Lower lobe of right lung (tissue), 2 donors: ENCODE results near the gene PDE4D. TPM values are rescaled to one million over a fixed set of nuclear protein-coding genes. Genes with fewer than 3 reads are reported as not detected.

ENCODE experiments used
- ATAC-seq, 2 donors: fragments of 200-7000 bp; cut with Tn5 transposase; one replicate each; pipeline ENCODE4 v1.9.1; 2020 to 2022; ENCODE audit warnings: mild to moderate bottlenecking in 2 of 2, moderate library complexity in 2 of 2
- DNase-seq: peaks from one replicate; pipeline ENCODE4 v3.0.0-alpha.2; 2020
- H3K27ac ChIP-seq: fragments of 200-600 bp; one replicate; pipeline ENCODE4 v1.8.0; 2022
- H3K27me3 ChIP-seq: fragments of 200-600 bp; one replicate; pipeline ENCODE4 v1.8.0; 2022; ENCODE audit warnings: low read depth
- H3K36me3 ChIP-seq: fragments of 200-600 bp; one replicate; pipeline ENCODE4 v1.8.0; 2022; ENCODE audit warnings: mild to moderate bottlenecking
- H3K4me1 ChIP-seq: fragments of 200-600 bp; one replicate; pipeline ENCODE4 v1.8.0; 2022
- H3K4me3 ChIP-seq: fragments of 200-600 bp; one replicate; pipeline ENCODE4 v1.8.0; 2022; ENCODE audit warnings: mild to moderate bottlenecking
- H3K9me3 ChIP-seq: fragments of 200-600 bp; one replicate; pipeline ENCODE4 v1.8.0; 2022
- CTCF ChIP-seq: fragments of 200-600 bp; IDR thresholded peaks from one replicate; pipeline ENCODE4 v1.8.0; 2022; ENCODE audit warnings: antibody characterized with exemption, mild to moderate bottlenecking
- intact Hi-C: fragments of 100-400 bp; cut with DNase I; formaldehyde crosslinking; loops from one replicate; pipeline ENCODE4 v1.11.0; 2022
- total RNA-seq: library from RNA; stranded (reverse); fragmentation: NEBNext Ultra II Directional; extraction: Animal tissue kit (Norgen Biotek cat#: 25700); gene quantifications from one replicate; pipeline ENCODE4 v1.2.1, GENCODE V29; 2021
- donor health status: DM: no; HTN: yes; CAD: no; lungs with severe emphysema.

Gene PDE4D
- total RNA-seq, 1 donor from 2014 or later: 71.3 TPM

DNA sequence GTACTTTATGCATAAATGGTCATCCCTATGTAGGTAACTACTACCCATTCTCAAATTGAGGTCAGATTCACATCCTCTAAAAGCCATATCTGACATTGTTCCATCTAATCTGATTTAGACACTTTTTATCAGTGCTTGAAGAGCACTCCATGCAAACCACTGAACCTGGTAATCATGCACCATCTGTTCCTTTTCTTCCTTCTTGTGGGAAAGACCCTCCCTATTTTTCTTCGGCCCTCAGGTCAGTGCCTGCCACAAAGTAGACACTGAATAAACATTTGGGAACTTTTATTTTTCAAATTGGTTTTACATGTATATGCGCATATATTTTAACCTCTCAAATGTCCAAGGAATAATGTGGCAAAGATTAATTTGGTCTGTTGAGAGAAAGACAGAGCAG is 26.0 kb upstream of the PDE4D start:
- Histone ChIP-seq H3K4me1 (no peaks in the 10 kb centered on the region), H3K36me3 (no peaks in the 10 kb centered on the region), H3K27me3 (no peaks in the 10 kb centered on the region), H3K9me3 (no peaks in the 10 kb centered on the region), H3K4me3 (no peak overlapping the region), H3K27ac (no peak overlapping the region)
- DNase-seq (no peak), ATAC-seq (no peak)
- no peak for TF ChIP-seq CTCF
- intact Hi-C loops: no loop called here

DNA sequence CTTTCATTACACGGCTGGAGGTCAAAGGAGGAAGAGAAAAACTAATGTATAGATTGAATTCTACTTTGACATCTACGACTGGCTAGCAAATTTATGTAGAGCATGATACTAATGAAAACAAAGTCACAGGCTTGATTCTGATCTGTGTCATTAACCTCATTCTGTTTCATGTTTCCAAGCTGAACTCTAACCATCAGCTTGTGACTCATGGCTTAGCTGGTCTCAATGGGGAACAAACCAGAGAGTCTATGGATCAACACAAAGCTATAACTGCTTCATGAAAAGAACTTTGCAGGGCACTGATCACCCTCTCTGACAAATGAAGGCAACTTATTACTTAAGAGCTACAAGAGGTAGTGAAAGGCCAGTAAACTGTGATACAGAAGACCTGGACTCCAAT is 23.6 kb upstream of the PDE4D start:
- no peaks in the 10 kb centered on the region for H3K27me3 ChIP-seq
- H3K4me3 ChIP-seq: no peak overlapping the region
- ATAC-seq (no peak), DNase-seq (no peak)
- intact Hi-C loops: no loop called here
- H3K36me3 ChIP-seq: no peaks in the 10 kb centered on the region
- no peak overlapping the region for H3K27ac ChIP-seq
- no peaks in the 10 kb centered on the region for H3K9me3 ChIP-seq
- H3K4me1 ChIP-seq: no peaks in the 10 kb centered on the region
- TF ChIP-seq CTCF: no peak

DNA sequence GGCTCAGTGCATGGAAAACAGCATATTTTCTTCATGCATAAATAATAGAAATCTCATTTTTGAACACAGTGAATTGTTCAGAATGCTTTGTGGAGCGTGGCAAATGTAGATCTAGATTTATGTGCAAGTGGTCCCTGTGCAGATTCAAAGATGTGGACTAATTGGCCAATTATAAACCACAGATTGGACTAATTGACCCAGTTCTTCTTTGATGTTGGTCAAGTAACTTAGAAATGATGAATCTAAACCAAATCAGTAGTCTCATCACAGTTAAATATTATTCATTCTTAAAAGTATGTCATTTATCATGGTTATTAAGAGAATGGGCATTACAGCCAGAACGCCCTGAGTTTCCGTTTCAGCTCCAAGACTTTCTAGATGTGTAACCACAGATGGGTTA is 11.7 kb upstream of the PDE4D start:
- Histone ChIP-seq H3K9me3 (no peaks in the 10 kb centered on the region), H3K4me3 (no peak overlapping the region), H3K4me1 (no peaks in the 10 kb centered on the region), H3K27me3 (no peaks in the 10 kb centered on the region), H3K36me3 (no peaks in the 10 kb centered on the region), H3K27ac (no peak overlapping the region)
- TF ChIP-seq CTCF: no peak
- ATAC-seq: no peak
- DNase-seq: no peak
- intact Hi-C loops: no loop called here

DNA sequence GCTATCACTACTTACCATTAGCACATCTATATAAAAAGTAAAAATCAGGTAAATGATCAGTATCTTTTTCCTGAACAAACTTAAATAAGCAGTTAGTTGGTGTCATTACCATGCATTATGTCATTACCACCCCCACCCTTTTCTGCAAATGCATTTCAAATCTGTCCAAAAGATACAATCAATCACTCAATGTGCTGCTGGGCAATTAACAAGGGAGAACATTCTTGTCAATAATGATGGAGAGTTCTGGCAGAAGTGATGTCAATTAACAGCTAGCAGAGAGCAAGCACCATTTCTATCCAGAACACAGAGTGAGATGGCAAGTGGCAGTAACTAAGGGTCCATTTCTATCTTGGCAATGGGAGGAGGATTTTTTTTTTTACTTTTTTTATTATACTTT is 3.5 kb upstream of the PDE4D start:
- H3K27me3 ChIP-seq: peaks cover 23% of the 10 kb centered on the region
- H3K9me3 ChIP-seq: no peaks in the 10 kb centered on the region
- H3K36me3 ChIP-seq: no peaks in the 10 kb centered on the region
- intact Hi-C loops: no loop called here
- ATAC-seq: no peak
- H3K27ac ChIP-seq: no peak overlapping the region
- DNase-seq: no peak
- H3K4me3 ChIP-seq: no peak overlapping the region
- peaks cover 9% of the 10 kb centered on the region for H3K4me1 ChIP-seq
- TF ChIP-seq CTCF: no peak

DNA sequence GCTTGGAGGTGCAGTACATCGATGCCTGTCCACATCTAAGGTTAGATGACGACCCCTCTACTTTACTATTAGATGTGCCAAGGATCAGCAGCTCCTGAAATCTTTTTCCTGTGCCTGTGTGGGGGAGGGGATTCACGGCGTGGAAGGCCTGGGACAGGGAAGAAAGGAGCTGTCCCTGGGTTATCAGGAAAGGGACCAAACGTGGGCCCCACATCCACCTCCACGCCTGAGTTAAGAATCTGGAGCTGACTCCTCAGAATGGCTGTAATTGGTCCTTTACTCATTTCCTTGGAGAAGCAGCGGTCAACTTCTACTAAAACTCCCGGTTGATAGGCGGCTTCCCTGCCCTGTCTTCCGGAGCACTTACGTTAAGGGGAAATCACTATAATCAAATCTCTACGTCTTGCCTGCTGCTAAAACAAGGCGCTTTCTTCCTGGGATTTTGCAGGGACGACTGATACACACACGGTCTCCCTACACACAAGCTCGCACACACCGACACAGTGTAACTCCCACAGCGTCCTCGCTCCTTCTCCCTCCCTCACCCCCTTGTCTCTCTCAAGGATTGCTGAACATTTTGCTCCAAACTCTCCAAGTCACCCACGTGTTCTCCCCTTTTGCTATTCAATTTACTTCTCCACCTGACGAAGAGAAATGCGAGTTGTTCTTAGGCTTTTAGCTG is 1.4 kb downstream of the PDE4D start:
- Histone ChIP-seq H3K27ac (no peak overlapping the region), H3K9me3 (no peaks in the 10 kb centered on the region), H3K27me3 (peaks cover 28% of the 10 kb centered on the region), H3K4me1 (peaks cover 9% of the 10 kb centered on the region), H3K36me3 (no peaks in the 10 kb centered on the region), H3K4me3 (no peak overlapping the region)
- ATAC-seq: no peak
- no peak for DNase-seq
- TF ChIP-seq CTCF: no peak
- intact Hi-C loops: no loop called here
